GM18858 (cell line): Measurements from ENCODE around the gene LOXL3.

Source experiments
- ATAC-seq: cut with Tn5 transposase; IDR thresholded peaks from one replicate; pipeline ENCODE4 v1.9.1; 2021; ENCODE audit not compliant: unreplicated experiment

LOXL3 gene

GRCh38 chr2:74551942-74552913 is 1.5 kb downstream of the LOXL3 start:
- no peak for ATAC-seq

- no peak for ATAC-seq
Observed at GRCh38 chr2:74551530-74551929, 2.2 kb downstream of the LOXL3 start.

- no peak for ATAC-seq
Observed at GRCh38 chr2:74550231-74550630, 3.5 kb downstream of the LOXL3 start.

GRCh38 chr2:74548900-74549826 is 4.6 kb downstream of the LOXL3 start:
- ATAC-seq: no peak

- ATAC-seq: no peak
Observed at GRCh38 chr2:74548285-74548899, 5.3 kb downstream of the LOXL3 start.

- no peak for ATAC-seq
Observed at GRCh38 chr2:74546004-74546403, 7.7 kb downstream of the LOXL3 start.

- no peak for ATAC-seq
Observed at GRCh38 chr2:74544634-74545033, 9.1 kb downstream of the LOXL3 start.

GRCh38 chr2:74542978-74543377 is 10.8 kb downstream of the LOXL3 start:
- no peak for ATAC-seq

- ATAC-seq: no peak
Observed at GRCh38 chr2:74540291-74540690, 13.5 kb downstream of the LOXL3 start.

GRCh38 chr2:74538881-74539339 is 14.8 kb downstream of the LOXL3 start:
- ATAC-seq: no peak

- ATAC-seq: no peak
Observed at GRCh38 chr2:74537140-74537539, 16.6 kb downstream of the LOXL3 start.

- ATAC-seq: no peak
Observed at GRCh38 chr2:74536166-74536950, 17.4 kb downstream of the LOXL3 start.

GRCh38 chr2:74535440-74535965 is 18.2 kb downstream of the LOXL3 start:
- ATAC-seq: no peak

GRCh38 chr2:74534411-74534810 is 19.3 kb downstream of the LOXL3 start:
- ATAC-seq: no peak

- ATAC-seq: no peak
Observed at GRCh38 chr2:74533464-74533863, 20.3 kb downstream of the LOXL3 start.

GRCh38 chr2:74532222-74532621 is 21.5 kb downstream of the LOXL3 start:
- no peak for ATAC-seq

GRCh38 chr2:74531666-74532065 is 22.1 kb downstream of the LOXL3 start:
- no peak for ATAC-seq

- ATAC-seq: no peak
Observed at GRCh38 chr2:74530239-74531187, 23.2 kb downstream of the LOXL3 start.
